GM10248 (cell line): Measurements from ENCODE around the gene SLC39A3.

Source experiments
- CTCF ChIA-PET: fragments of 300-600 bp; sonication (Branson Sonifier 250); formaldehyde crosslinking; extraction: SDS; loops from one replicate; lab custom pipeline; 2021; ENCODE audit warnings: antibody characterized with exemption; lab: Yijun Ruan, JAX
- POLR2A ChIA-PET: fragments of 350-650 bp; sonication (Branson Sonifier 250); formaldehyde crosslinking; extraction: SDS; loops from one replicate; lab custom pipeline; 2020; ENCODE audit warnings: antibody characterized with exemption; lab: Yijun Ruan, JAX
- DNase-seq: peaks from one replicate; pipeline ENCODE4 v3.0.0; 2012; ENCODE audit errors: extremely low spot score
- TF ChIP-seq, protein P1 (sequence below): IDR thresholded peaks from 2 replicates; pipeline ENCODE4 v1.5.1; 2012; ENCODE audit warnings: mild to moderate bottlenecking, low read depth; ENCODE audit errors: extremely low read depth, missing control alignments, control extremely low read depth

SLC39A3 gene

DNA sequence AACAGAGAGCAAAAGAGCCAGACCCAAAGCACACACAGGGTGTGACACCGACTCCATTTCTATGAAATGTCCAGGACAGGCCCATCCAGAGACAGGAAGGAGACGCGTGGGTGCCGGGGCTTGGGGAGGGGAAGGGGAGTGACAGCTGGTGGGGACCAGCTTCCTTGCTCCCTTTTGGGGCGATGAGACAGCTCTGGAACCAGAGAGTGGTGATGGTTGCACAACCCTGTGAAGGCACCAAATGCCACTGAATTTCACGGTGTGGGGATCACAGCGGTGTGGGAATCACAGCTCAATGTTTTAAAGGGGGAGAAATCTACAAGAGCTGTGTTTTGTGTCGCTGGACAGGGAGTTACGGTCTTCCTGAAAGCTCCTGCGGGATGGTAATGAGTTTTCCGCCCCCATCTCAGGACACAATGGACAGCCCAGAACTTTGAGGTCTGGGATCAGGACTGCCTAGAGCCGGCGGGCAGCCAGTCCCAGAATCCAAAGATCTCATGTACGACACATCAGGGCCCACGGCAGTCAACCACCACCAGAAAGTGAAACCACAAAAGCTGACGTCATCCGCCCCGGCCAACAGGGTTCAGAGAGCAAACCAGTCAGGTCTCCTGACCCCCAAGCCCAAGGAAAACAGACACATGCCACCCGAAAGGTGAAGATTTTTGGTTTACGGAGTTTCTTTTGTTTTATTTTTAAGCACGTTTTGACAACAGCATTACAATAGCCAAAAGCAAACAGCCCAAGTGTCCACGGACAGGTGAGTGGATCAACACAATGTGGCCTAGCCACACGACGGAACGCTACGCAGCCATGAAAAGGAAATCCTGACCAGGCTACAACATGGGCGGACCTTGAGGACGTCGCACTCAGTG lies 36.0 kb upstream of the SLC39A3 start:
- ChIA-PET POLR2A (no interaction called here), CTCF (interaction anchor here (1.3 to 1.4 kb wide), 2 partner anchors 27 to 127 kb away, joined by 3 to 9 read pairs; no protein-coding TSS in a partner anchor)
- TF ChIP-seq, protein P1, sequence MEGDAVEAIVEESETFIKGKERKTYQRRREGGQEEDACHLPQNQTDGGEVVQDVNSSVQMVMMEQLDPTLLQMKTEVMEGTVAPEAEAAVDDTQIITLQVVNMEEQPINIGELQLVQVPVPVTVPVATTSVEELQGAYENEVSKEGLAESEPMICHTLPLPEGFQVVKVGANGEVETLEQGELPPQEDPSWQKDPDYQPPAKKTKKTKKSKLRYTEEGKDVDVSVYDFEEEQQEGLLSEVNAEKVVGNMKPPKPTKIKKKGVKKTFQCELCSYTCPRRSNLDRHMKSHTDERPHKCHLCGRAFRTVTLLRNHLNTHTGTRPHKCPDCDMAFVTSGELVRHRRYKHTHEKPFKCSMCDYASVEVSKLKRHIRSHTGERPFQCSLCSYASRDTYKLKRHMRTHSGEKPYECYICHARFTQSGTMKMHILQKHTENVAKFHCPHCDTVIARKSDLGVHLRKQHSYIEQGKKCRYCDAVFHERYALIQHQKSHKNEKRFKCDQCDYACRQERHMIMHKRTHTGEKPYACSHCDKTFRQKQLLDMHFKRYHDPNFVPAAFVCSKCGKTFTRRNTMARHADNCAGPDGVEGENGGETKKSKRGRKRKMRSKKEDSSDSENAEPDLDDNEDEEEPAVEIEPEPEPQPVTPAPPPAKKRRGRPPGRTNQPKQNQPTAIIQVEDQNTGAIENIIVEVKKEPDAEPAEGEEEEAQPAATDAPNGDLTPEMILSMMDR = no peak
- peak; percentile 74 for DNase-seq

- DNase-seq = no peak
- ChIA-PET CTCF (interaction anchor here (1.3 to 1.4 kb wide), 2 partner anchors 26 to 127 kb away, joined by 3 to 9 read pairs; no protein-coding TSS in a partner anchor), POLR2A (no interaction called here)
- TF ChIP-seq, protein P1 = no peak
Observed at GRCh38 chr19:2774953-2775555, 35.2 kb upstream of the SLC39A3 start.

GRCh38 chr19:2774083-2774679 lies 34.4 kb upstream of the SLC39A3 start:
- no peak for DNase-seq
- CTCF ChIA-PET = no interaction called here
- POLR2A ChIA-PET = no interaction called here
- TF ChIP-seq, protein P1 = no peak

DNA sequence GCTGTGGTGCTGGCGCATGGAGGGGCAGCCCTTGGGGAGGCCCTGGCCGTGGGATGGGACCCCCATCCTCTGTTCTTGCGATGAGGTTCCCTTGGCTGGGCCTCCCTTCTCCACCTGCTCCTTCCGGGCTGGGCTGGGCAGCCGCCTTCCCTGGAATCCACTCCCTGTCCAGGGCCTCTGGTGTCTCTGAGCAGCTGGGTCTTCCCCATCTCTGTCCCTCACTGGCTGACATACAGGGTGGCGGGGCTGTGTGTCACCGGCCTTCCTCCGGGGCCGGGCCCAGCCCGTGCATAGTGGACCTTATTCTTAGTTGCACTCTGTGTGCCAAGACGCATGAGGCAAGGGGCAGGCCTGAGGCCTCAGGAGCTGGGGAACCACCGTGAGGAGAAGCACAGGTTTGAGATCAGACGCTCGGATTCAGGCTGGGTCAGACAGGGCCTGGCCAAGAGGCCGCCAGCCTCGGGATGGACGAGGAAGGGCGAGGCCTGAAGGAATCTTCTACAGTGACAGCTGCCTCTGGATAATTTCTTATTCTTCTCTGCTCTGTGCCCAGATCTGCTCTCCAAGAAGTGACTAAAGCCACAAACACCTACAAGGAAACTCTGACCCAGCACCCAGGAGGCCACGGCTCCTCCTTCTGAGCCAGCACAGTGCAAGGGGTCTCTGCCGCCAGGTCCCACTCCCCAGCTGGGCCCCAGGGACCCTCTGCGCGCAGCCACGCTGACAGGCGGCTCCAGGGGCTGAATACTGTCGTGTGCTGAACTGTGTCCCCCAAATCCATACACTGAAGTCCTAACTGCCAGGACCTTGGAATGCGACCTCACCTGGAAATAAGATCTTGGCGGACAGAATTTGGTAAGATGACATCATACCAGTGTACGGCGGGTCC lies 32.2 kb upstream of the SLC39A3 start:
- DNase-seq = no peak
- CTCF ChIA-PET = interaction anchor here (1.6 kb wide), 2 partner anchors 9 to 22 kb away, joined by 4 to 5 read pairs; no protein-coding TSS in a partner anchor
- POLR2A ChIA-PET = no interaction called here
- TF ChIP-seq, protein P1 = no peak

GRCh38 chr19:2770055-2771013 lies 30.5 kb upstream of the SLC39A3 start:
- no peak for DNase-seq
- ChIA-PET POLR2A (no interaction called here), CTCF (interaction anchor here (1.6 kb wide), 2 partner anchors 11 to 21 kb away, joined by 4 to 5 read pairs; no protein-coding TSS in a partner anchor)
- TF ChIP-seq, protein P1 = no peak
